ENCODE measurements around the gene YARS1.
"Not testable (repeated sequence)": the region's sequence is repeated elsewhere in the genome, so short reads cannot be mapped to it uniquely, and the experiment has no call there.

Gene YARS1

GRCh38 chr1:32816676-32817158, 441 bp downstream of the YARS1 start:
- DNase-seq (ENCODE audit: low read depth): no peak

DNA sequence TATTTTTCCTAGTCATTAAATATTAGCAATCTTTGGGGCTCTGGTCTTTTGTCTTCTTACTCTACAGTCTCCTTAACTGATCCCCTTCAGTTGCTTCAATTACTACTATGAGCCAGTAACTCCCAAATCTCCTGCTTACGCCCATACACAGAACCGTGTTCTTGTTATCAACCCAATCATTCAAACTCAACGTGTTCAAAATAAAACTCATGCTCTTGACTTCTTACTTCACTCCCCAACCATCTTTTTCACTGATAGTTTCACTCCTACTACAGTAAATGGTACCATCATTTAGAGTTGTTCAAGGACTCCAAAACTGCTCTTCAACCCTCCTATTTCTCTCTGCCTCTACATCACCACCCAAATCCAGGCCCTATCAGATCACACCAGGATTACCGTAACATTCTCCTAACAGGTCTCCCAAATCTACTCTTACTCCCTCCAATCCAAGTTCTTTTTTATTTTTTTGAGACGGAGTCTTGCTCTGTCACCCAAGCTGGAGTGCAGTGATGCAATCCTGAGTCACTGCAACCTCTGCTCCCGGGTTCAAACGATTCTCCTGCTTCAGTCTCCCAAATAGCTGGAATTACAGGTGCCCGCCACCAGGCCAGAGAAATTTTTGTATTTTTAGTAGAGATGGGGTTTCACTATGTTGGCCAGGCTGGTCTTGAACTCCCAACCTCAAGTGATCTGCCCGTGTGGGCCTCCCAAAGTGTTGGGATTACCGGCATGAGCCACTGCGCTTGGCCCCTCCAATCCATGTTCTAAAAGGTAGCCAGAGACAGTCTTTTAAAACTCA, 3.0 kb downstream of the YARS1 start:
- no peak for DNase-seq (ENCODE audit: low read depth)

- DNase-seq (ENCODE audit: low read depth): no peak
Measured at GRCh38 chr1:32811917-32812316, 5.2 kb downstream of the YARS1 start.

- no peak for DNase-seq (ENCODE audit: low read depth)
Measured at GRCh38 chr1:32811265-32811664, 5.9 kb downstream of the YARS1 start.

DNA sequence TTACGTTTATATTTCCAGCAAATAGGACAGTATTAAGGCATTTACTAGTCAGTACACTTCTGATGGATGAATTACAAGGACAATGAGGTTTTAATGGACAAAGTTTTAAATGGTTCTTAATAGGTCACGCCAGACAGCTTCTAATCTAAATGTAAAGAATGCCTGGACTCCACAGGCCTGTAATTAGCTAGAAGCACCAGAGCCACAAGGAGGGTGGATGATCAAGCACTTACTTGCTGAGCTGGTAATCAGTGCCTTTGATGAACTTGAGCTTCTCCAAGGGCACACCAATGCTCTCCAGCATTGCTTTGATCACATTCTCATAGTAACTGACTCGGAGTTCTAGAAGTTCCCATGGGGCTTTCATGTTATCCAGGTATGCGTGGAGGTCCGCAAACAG, 6.8 kb downstream of the YARS1 start:
- DNase-seq (ENCODE audit: low read depth): no peak

DNA sequence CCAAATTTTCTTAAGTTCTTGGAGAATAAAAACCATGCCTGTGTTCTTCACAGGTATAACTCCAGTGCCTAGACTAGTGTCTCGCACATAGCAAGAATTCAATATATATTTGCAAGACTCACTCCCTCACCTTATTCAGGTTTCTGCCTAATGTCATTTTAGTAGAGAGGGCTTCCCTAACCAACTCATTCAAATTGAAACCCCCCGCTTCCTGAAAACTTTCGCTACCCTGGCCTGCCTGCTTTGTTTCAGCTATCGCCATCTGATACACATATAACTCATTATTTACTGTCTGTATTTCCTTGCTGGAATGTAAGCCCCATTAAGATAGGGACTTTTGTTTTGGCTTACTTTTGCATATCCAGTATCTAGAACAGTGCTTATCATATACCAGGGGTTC, 8.6 kb downstream of the YARS1 start:
- DNase-seq (ENCODE audit: low read depth): no peak

DNA sequence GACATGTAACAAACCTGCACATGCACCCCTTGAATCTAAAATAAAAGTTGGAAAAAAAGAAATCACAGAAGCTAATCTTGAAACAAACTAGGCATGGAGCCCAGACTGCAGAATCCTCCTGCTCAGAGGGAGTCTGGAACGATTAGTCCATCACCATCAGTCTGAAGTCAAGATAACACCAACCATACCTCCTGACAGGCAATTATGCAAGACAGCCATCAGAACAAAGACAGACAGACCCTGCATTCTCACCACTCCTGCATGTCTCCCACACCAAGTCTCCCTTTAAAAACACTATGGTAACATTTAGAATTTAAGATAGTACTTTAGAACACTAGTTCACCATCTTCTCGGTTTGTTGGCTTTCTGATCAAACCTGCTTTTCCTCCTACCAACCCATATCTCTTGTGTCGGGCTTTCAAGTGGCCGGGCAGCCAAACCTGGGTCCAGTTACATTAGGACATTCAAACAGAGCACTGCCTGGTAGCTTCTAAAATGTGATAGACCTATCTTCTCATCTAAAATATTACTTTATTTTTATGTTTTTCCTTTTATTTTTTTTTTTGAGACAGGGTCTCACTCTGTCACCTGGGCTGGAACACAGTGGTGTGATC, 10.1 kb downstream of the YARS1 start:
- DNase-seq (ENCODE audit: low read depth): no peak

- DNase-seq (ENCODE audit: low read depth): no peak
Measured at GRCh38 chr1:32806290-32806689, 10.9 kb downstream of the YARS1 start.

- not testable (repeated sequence) for DNase-seq (ENCODE audit: low read depth)
Measured at GRCh38 chr1:32804460-32804859, 12.7 kb downstream of the YARS1 start.

- no peak for DNase-seq (ENCODE audit: low read depth)
Measured at GRCh38 chr1:32801096-32801715, 16.0 kb downstream of the YARS1 start.

DNA sequence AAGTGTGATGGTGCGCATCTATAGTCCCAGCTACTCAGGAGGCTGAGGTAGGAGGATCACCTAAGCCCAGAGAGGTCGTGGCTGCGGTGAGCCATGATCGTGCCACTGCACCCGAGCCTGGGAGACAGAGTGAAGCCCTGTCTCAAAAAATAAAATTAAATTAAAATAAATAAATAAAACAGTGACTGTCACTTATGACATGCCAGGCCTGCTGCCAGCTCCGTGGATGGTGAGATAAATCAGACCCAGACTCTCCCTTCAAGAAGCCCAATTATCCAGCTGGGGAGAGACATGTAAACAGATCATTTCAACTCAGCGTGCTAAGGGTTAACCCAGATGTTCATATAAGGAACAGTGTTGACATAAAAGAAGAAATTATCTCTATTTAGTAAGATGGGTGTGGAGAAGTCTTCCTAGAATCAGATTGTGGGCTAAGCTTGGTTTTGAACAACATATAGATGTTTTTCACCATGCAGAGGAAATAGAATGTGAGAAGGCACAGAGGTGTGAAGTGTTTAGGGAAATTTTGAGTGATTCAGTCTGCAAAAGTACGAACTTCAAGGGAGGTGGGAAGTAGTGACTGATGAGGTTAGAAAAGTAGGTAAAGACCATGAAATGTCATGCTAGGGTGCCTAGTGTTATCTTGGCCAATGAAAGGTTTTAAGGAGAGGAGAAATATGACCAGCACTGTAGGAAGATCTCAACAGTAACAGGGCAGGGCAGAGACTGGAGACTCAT, 18.3 kb downstream of the YARS1 start:
- DNase-seq (ENCODE audit: low read depth): no peak

- no peak for DNase-seq (ENCODE audit: low read depth)
Measured at GRCh38 chr1:32798191-32798590, 19.0 kb downstream of the YARS1 start.

GRCh38 chr1:32797456-32797855, 19.7 kb downstream of the YARS1 start:
- no peak for DNase-seq (ENCODE audit: low read depth)

- not testable (repeated sequence) for DNase-seq (ENCODE audit: low read depth)
Measured at GRCh38 chr1:32795763-32796162, 21.4 kb downstream of the YARS1 start.

GRCh38 chr1:32791881-32792280, 25.3 kb downstream of the YARS1 start:
- DNase-seq (ENCODE audit: low read depth): no peak

GRCh38 chr1:32789356-32789755, 27.8 kb downstream of the YARS1 start:
- not testable (repeated sequence) for DNase-seq (ENCODE audit: low read depth)

GRCh38 chr1:32786856-32787255, 30.3 kb downstream of the YARS1 start:
- DNase-seq (ENCODE audit: low read depth): no peak

- DNase-seq (ENCODE audit: low read depth): no peak
Measured at GRCh38 chr1:32784817-32785216, 32.3 kb downstream of the YARS1 start.

DNA sequence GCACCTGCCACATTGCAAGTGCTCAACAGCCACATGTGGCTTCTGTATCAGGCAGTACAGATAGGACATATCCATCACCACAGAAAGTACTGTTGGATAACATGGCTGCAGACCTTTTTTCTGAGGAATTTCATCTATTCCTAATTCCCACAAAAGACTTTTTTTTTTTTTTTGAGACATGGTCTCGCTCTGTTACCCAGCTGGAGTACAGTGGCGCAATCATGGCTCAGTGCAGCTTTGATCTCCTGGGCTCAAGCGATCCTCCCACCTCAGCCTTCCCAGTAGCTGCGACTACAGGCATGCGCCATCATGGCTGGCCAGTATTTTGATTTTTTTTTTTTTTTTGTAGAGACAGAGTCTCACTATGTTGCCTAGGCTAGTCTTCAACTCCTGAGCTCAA, 33.3 kb downstream of the YARS1 start:
- DNase-seq (ENCODE audit: low read depth): no peak

- DNase-seq (ENCODE audit: low read depth): no peak
Measured at GRCh38 chr1:32782086-32782485, 35.1 kb downstream of the YARS1 start.

GRCh38 chr1:32780628-32781234, 36.4 kb downstream of the YARS1 start:
- no peak for DNase-seq (ENCODE audit: low read depth)

- no peak for DNase-seq (ENCODE audit: low read depth)
Measured at GRCh38 chr1:32780005-32780404, 37.2 kb downstream of the YARS1 start.
